HEK293 (cell line): Measurements from ENCODE around the gene MCU.

Experiments
- SALL2 ChIP-seq: fragments of 450-650 bp; formaldehyde crosslinking; IDR thresholded peaks from 2 replicates; pipeline ENCODE4 v1.5.0; 2017; ENCODE audit warnings: missing biosample characterization, mild to moderate bottlenecking, missing genetic modification characterization, borderline replicate concordance
- ZNF776 ChIP-seq: fragments of 450-650 bp; formaldehyde crosslinking; IDR thresholded peaks from 2 replicates; pipeline ENCODE4 v1.5.0; 2017; ENCODE audit warnings: missing biosample characterization, missing genetic modification characterization, borderline replicate concordance

DNA sequence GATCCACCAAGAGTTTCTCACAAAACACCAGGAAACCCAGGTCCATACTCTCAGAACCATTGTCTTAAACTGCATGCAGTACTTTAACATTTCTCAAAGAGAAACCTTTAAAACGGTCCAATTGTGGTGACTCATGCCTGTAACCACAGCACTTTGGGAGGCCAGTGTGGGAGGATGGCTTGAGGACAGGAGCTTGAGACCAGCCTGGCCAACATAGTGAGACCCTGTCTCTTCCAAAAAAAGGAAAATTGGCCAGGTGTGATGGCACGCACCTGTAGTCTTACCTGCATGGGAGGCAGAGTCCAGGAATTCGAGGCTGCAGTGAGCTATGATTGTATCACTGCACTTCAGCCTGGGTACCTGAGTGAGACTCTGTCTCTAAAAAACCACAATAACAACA, 104.1 kb downstream of the MCU start:
- no peak for TF ChIP-seq ZNF776 (tag by site-specific recombination)
- TF ChIP-seq SALL2 = no peak
